GM21825 (cell line): ENCODE results near the gene RHBDD3.

Experiments
- ATAC-seq: cut with Tn5 transposase; IDR thresholded peaks from one replicate; pipeline ENCODE4 v1.9.1; 2021; ENCODE audit warnings: mild to moderate bottlenecking, moderate library complexity; ENCODE audit not compliant: unreplicated experiment

Gene RHBDD3

GRCh38 chr22:29269731-29270474, 2.1 kb upstream of the RHBDD3 start:
- no peak for ATAC-seq

GRCh38 chr22:29269230-29269604, 1.4 kb upstream of the RHBDD3 start:
- ATAC-seq, result no peak

- ATAC-seq, result peak; percentile 20
Observed at GRCh38 chr22:29268511-29269229, 889 bp upstream of the RHBDD3 start.

GRCh38 chr22:29267462-29267857, 321 bp downstream of the RHBDD3 start:
- ATAC-seq, result no peak

GRCh38 chr22:29266564-29267461, 968 bp downstream of the RHBDD3 start:
- ATAC-seq, result no peak

GRCh38 chr22:29265929-29266328, 1.9 kb downstream of the RHBDD3 start:
- no peak for ATAC-seq

- ATAC-seq, result no peak
Observed at GRCh38 chr22:29265305-29265704, 2.5 kb downstream of the RHBDD3 start.

GRCh38 chr22:29263791-29264276, 3.9 kb downstream of the RHBDD3 start:
- no peak for ATAC-seq

GRCh38 chr22:29260601-29261315, 7.0 kb downstream of the RHBDD3 start:
- ATAC-seq, result no peak

- ATAC-seq, result no peak
Observed at GRCh38 chr22:29260031-29260560, 7.7 kb downstream of the RHBDD3 start.

GRCh38 chr22:29259253-29259899, 8.4 kb downstream of the RHBDD3 start:
- ATAC-seq, result no peak

- no peak for ATAC-seq
Observed at GRCh38 chr22:29258407-29259252, 9.2 kb downstream of the RHBDD3 start.

- ATAC-seq, result no peak
Observed at GRCh38 chr22:29257751-29258181, 10.0 kb downstream of the RHBDD3 start.

GRCh38 chr22:29256606-29257325, 11.0 kb downstream of the RHBDD3 start:
- ATAC-seq, result no peak

- ATAC-seq, result no peak
Observed at GRCh38 chr22:29255064-29255621, 12.6 kb downstream of the RHBDD3 start.

GRCh38 chr22:29254286-29254660, 13.5 kb downstream of the RHBDD3 start:
- ATAC-seq, result no peak

GRCh38 chr22:29253561-29254285, 14.1 kb downstream of the RHBDD3 start:
- ATAC-seq, result no peak
